Caco-2 (cell line): ENCODE measurements around the gene PMPCB. TPM values are rescaled to one million over a fixed set of nuclear protein-coding genes. Genes with fewer than 3 reads are reported as not detected.
A peak's percentile ranks its signal among the peaks of the same experiment; 100 is the strongest.

ENCODE experiments used
- BruUV-seq: library from RNA; stranded (reverse); fragments of 400-500 nt; replicated peaks from 2 replicates; lab custom pipeline; 2021; lab: Mats Ljungman, UMichigan
- CTCF ChIA-PET: fragments of 300-600 bp; sonication (Branson Sonifier 250); formaldehyde crosslinking; loops from one replicate; lab custom pipeline; 2022; ENCODE audit warnings: antibody characterized with exemption; lab: Charles Lee
- POLR2A ChIA-PET: fragments of 300-600 bp; sonication (Branson Sonifier 250); formaldehyde crosslinking; loops from one replicate; lab custom pipeline; 2022; ENCODE audit warnings: antibody characterized with exemption; lab: Charles Lee
- DNase-seq, 2 experiments: peaks; one replicate each; pipeline versions ENCODE4 v3.0.0 to v3.0.0-alpha.2; 2020 to 2022
- H3K27me3 ChIP-seq: replicated peaks from 2 replicates; pipeline ENCODE4 v1.6.0; 2011; ENCODE audit warnings: low read length; ENCODE audit not compliant: control insufficient read depth, insufficient read depth
- H3K36me3 ChIP-seq: 2 replicates; pipeline ENCODE4 v1.5.1; 2011; ENCODE audit warnings: low read length; ENCODE audit not compliant: control insufficient read depth, insufficient read depth
- H3K4me1 ChIP-seq: fragments of 250-450 bp; sonication (Bioruptor Pico); 2 replicates; pipeline ENCODE4 v1.5.1; 2020; ENCODE audit warnings: mild to moderate bottlenecking
- H3K4me3 ChIP-seq: 2 replicates; pipeline ENCODE4 v1.5.1; 2011; ENCODE audit warnings: low read depth, mild to moderate bottlenecking, control low read depth, low read length
- H3K9me3 ChIP-seq: fragments of 250-450 bp; sonication (Bioruptor Pico); 2 replicates; pipeline ENCODE4 v1.5.1; 2020; ENCODE audit warnings: mild to moderate bottlenecking, moderate library complexity
- H3K27ac Mint-ChIP-seq: one replicate; pipeline ENCODE4 v1.8.0; 2022; ENCODE audit warnings: mixed read lengths; ENCODE audit not compliant: unreplicated experiment
- H3K27me3 Mint-ChIP-seq: one replicate; pipeline ENCODE4 v1.8.0; 2022; ENCODE audit warnings: mixed read lengths; ENCODE audit not compliant: insufficient read depth, unreplicated experiment
- H3K36me3 Mint-ChIP-seq: one replicate; pipeline ENCODE4 v1.8.0; 2022; ENCODE audit warnings: mild to moderate bottlenecking, mixed read lengths; ENCODE audit not compliant: insufficient read depth, unreplicated experiment
- H3K4me1 Mint-ChIP-seq: one replicate; pipeline ENCODE4 v1.8.0; 2022; ENCODE audit warnings: low read depth, mixed read lengths; ENCODE audit not compliant: unreplicated experiment
- H3K4me3 Mint-ChIP-seq: one replicate; pipeline ENCODE4 v1.8.0; 2022; ENCODE audit warnings: mild to moderate bottlenecking, moderate library complexity, mixed read lengths; ENCODE audit not compliant: unreplicated experiment
- H3K9me3 Mint-ChIP-seq: one replicate; pipeline ENCODE4 v1.8.0; 2022; ENCODE audit warnings: mixed read lengths; ENCODE audit not compliant: unreplicated experiment
- CTCF ChIP-seq, 2 experiments: fragments of 200-600 bp in 1 of 2; IDR thresholded peaks; 1 replicate in 1 of 2; 2 replicates in 1 of 2; pipeline versions ENCODE4 v1.5.1 to v1.8.0; 2011 to 2022; ENCODE audit warnings: antibody characterized with exemption in 1 of 2, control low read depth in 1 of 2, inconsistent platforms in 1 of 2, low read depth in 1 of 2, low read length in 1 of 2, mild to moderate bottlenecking in 1 of 2, moderate library complexity in 1 of 2; ENCODE audit not compliant: insufficient read depth in 1 of 2, severe bottlenecking in 1 of 2, unreplicated experiment in 1 of 2
- intact Hi-C: fragments of 100-400 bp; cut with micrococcal nuclease; formaldehyde crosslinking; loops from one replicate; pipeline ENCODE4 v1.10.0; 2022; ENCODE audit not compliant: unreplicated experiment
- total RNA-seq: library from RNA; stranded (reverse); gene quantifications from 2 replicates; pipeline ENCODE4 v1.2.3, GENCODE V29; 2022

Gene PMPCB
- total RNA-seq, 1 experiment from 2014 or later: 90.9 TPM

DNA sequence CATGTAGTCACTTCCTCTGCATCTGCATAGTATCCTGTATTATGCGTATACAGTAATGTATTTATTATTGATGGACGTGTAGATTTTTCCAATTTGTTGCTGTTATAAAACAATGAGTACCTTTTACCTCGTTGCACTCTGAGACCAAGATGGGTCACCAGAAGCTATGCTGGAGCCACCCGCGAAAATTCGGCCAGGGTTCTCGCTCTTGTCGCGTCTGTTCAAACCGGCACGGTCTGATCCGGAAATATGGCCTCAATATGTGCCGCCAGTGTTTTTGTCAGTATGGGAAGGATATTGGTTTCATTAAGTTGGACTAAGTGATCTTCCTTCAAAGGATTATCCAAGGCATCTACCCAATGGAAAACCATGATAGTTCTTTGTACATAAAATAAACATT is 51.2 kb downstream of the PMPCB start:
- CTCF ChIA-PET: no interaction called here
- intact Hi-C loops: no loop called here
- Mint-ChIP-seq H3K27me3 (no peaks in the 10 kb centered on the region), H3K9me3 (no peaks in the 10 kb centered on the region), H3K27ac (peak overlapping the region; percentile 95), H3K4me3 (peak overlapping the region; percentile 92), H3K36me3 (peaks cover 50% of the 10 kb centered on the region), H3K4me1 (peaks cover 33% of the 10 kb centered on the region)
- peaks cover 2% of the 10 kb centered on the region for H3K36me3 ChIP-seq
- DNase-seq: no peak
- TF ChIP-seq CTCF (IDR thresholded peaks at IDR 0.05; ENCODE audit: insufficient read depth in 1 of 2, low read depth in 1 of 2, low read length in 1 of 2, severe bottlenecking in 1 of 2, unreplicated experiment in 1 of 2): no peak
- BruUV-seq: no TSS peak
- peaks cover 21% of the 10 kb centered on the region; the same call in 1 of the 2 replicates for H3K4me1 ChIP-seq
- POLR2A ChIA-PET: no interaction called here
- H3K9me3 ChIP-seq: no peaks in the 10 kb centered on the region
- no peaks in the 10 kb centered on the region for H3K27me3 ChIP-seq
- peak overlapping the region; percentile 87 for H3K4me3 ChIP-seq

DNA sequence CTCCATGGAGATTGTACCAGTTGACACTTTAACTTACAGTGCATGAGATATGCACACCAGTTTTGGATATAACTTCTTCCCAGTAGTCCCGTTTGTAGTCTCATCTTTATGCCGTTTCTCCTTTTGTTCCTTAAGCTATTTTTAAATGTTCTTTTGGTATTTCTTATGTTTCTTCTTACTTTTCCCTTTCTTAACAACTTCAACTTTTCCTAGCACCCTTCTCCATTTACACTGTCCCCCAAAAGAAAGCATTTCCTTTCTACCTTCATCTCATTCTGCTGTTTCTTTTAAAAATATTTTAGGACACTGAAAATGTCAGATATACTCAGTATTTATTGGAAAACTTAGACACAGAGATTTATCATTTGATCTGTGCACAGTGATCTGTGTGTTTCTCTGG is 51.7 kb downstream of the PMPCB start:
- no peaks in the 10 kb centered on the region for H3K27me3 ChIP-seq
- ChIA-PET CTCF (no interaction called here), POLR2A (no interaction called here)
- TF ChIP-seq CTCF (IDR thresholded peaks at IDR 0.05; ENCODE audit: insufficient read depth in 1 of 2, low read depth in 1 of 2, low read length in 1 of 2, severe bottlenecking in 1 of 2, unreplicated experiment in 1 of 2): no peak
- no peak for DNase-seq
- H3K4me3 ChIP-seq: peak overlapping the region; percentile 87
- H3K36me3 ChIP-seq: peaks cover 2% of the 10 kb centered on the region
- intact Hi-C loops: no loop called here
- no TSS peak for BruUV-seq
- Mint-ChIP-seq H3K4me3 (peak overlapping the region; percentile 92), H3K36me3 (peaks cover 46% of the 10 kb centered on the region), H3K27me3 (no peaks in the 10 kb centered on the region), H3K4me1 (peaks cover 33% of the 10 kb centered on the region), H3K9me3 (no peaks in the 10 kb centered on the region), H3K27ac (peak overlapping the region; percentile 95)
- H3K9me3 ChIP-seq: no peaks in the 10 kb centered on the region
- peaks cover 21% of the 10 kb centered on the region; the same call in 1 of the 2 replicates for H3K4me1 ChIP-seq

- H3K4me3 ChIP-seq: no peak overlapping the region
- ChIA-PET POLR2A (no interaction called here), CTCF (no interaction called here)
- no peaks in the 10 kb centered on the region for H3K27me3 ChIP-seq
- no peak for TF ChIP-seq CTCF (IDR thresholded peaks at IDR 0.05; ENCODE audit: insufficient read depth in 1 of 2, low read depth in 1 of 2, low read length in 1 of 2, severe bottlenecking in 1 of 2, unreplicated experiment in 1 of 2)
- no TSS peak for BruUV-seq
- H3K9me3 ChIP-seq: no peaks in the 10 kb centered on the region
- H3K36me3 Mint-ChIP-seq: peaks cover 37% of the 10 kb centered on the region
- H3K9me3 Mint-ChIP-seq: no peaks in the 10 kb centered on the region
- no peaks in the 10 kb centered on the region for H3K27me3 Mint-ChIP-seq
- peak overlapping the region; percentile 68 for H3K4me3 Mint-ChIP-seq
- intact Hi-C loops: no loop called here
- DNase-seq: no peak
- peaks cover 21% of the 10 kb centered on the region; the same call in 1 of the 2 replicates for H3K4me1 ChIP-seq
- H3K4me1 Mint-ChIP-seq: peaks cover 33% of the 10 kb centered on the region
- peaks cover 2% of the 10 kb centered on the region for H3K36me3 ChIP-seq
- H3K27ac Mint-ChIP-seq: peak overlapping the region; percentile 21
Observed at GRCh38 chr7:103349805-103350204, 52.6 kb downstream of the PMPCB start.

Other genes starting within 250 kb of the PMPCB start
- 0.37 and 0.43 TPM in 2 replicates for gene FBXL13, start 222.6 kb upstream of the PMPCB start, total RNA-seq
- gene ARMC10, start 222.3 kb upstream of the PMPCB start, total RNA-seq: 28.9 and 29.2 TPM in 2 replicates
- gene NAPEPLD, start 148.3 kb upstream of the PMPCB start, total RNA-seq: 16.9 and 18.9 TPM in 2 replicates
- 71.6 and 73.0 TPM in 2 replicates for gene DNAJC2, start 47.3 kb downstream of the PMPCB start, total RNA-seq
- 200 and 208 TPM in 2 replicates for gene PSMC2, start 50.2 kb downstream of the PMPCB start, total RNA-seq
- gene SLC26A5, start 148.8 kb downstream of the PMPCB start, total RNA-seq: 1.1 and 1.5 TPM in 2 replicates